Transverse colon (tissue), 4 donors: ENCODE measurements around the gene SMIM43.

ENCODE experiments used
- EP300 ChIP-seq: sonication (generic); formaldehyde crosslinking; IDR thresholded peaks from one replicate; pipeline ENCODE4 v1.6.1; 2017; ENCODE audit warnings: antibody characterized with exemption, low read depth
- POLR2A ChIP-seq: fragments of 450-650 bp; IDR thresholded peaks from one replicate; pipeline ENCODE4 v1.6.1; 2016; ENCODE audit warnings: antibody characterized with exemption, mild to moderate bottlenecking, moderate library complexity
- POLR2AphosphoS5 ChIP-seq, 3 donors: sonication (generic); formaldehyde crosslinking; IDR thresholded peaks; one replicate each; pipeline ENCODE4 v1.6.1; 2016; ENCODE audit warnings: antibody characterized with exemption in 3 of 3
- TF ChIP-seq, protein P1 (sequence below), 5 experiments: fragments of 200-600 bp in 3 of 5; fragments of 450-650 bp in 2 of 5; sonication (generic) in 3 of 5; IDR thresholded peaks; 1 replicate in 2 of 5; 2 replicates in 3 of 5; pipeline ENCODE4 v1.5.1; 2016 to 2017; ENCODE audit warnings: antibody characterized with exemption in 5 of 5, inconsistent platforms in 3 of 5, mild to moderate bottlenecking in 2 of 5, moderate library complexity in 1 of 5

DNA sequence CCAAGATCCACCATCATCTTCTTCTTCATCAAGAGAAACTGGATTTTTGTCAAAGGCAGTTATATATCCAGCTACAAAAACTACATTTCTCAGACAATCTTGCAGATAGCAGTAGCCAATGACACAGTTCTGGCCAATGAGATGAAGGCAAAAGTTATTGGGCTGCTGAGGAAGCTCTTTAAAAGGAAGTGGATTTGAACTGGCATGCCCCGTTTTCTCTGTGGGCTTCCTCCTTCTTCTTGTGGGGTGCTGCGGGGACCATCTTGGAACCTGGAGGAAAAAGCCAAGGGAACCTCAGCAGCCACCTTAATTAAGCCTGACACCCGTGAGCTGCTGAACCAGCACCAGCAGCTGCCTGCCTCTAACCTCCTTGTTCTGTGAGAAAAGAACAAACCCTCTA is 4.8 kb downstream of the SMIM43 start:
- no peak for TF ChIP-seq POLR2AphosphoS5 (IDR thresholded peaks at IDR 0.05)
- TF ChIP-seq, protein P1, sequence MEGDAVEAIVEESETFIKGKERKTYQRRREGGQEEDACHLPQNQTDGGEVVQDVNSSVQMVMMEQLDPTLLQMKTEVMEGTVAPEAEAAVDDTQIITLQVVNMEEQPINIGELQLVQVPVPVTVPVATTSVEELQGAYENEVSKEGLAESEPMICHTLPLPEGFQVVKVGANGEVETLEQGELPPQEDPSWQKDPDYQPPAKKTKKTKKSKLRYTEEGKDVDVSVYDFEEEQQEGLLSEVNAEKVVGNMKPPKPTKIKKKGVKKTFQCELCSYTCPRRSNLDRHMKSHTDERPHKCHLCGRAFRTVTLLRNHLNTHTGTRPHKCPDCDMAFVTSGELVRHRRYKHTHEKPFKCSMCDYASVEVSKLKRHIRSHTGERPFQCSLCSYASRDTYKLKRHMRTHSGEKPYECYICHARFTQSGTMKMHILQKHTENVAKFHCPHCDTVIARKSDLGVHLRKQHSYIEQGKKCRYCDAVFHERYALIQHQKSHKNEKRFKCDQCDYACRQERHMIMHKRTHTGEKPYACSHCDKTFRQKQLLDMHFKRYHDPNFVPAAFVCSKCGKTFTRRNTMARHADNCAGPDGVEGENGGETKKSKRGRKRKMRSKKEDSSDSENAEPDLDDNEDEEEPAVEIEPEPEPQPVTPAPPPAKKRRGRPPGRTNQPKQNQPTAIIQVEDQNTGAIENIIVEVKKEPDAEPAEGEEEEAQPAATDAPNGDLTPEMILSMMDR (IDR thresholded peaks at IDR 0.05) = no peak
- no peak for TF ChIP-seq POLR2A
- TF ChIP-seq EP300 = no peak
